ENCODE measurements around the gene C1RL.
"Not testable (repeated sequence)": the region's sequence is repeated elsewhere in the genome, so short reads cannot be mapped to it uniquely, and the experiment has no call there.

C1RL gene

DNA sequence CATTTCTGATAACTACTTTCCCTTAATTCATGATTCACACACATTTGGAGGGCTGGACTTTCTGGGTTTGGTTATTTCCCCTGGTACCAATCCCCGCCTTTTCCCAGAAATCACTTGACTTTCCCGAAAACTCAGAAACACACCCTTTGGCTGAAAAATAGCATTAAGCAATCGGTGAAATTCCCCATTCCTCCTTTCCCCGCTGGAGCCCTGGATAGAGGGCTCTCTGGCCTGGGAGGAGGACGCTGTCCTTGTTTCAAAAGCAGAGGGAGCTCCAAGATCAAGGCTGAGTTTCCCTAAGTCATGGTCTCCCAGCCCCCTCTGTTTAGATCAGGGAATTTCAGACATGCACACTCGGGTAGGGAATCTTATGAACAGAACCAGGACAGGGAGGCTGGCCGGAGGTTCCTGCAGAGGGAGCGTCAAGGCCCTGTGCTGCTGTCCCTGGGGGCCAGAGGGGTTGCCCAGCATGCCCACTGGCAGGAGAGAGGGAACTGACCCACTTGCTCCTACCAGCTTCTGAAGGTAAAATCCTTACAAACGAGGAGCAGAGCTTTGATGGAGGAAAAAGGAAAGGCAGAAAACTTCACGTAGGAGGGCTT lies 48.6 kb downstream of the C1RL start, which contains the start of gene C1S:
Gene C1S (plus strand): TSS at position 366 of the 602 bp plus-strand sequence. CDS start 1,195 bp downstream, outside the sequence.
- DNase-seq: peak; percentile 90
- TF ChIP-seq, protein P1, sequence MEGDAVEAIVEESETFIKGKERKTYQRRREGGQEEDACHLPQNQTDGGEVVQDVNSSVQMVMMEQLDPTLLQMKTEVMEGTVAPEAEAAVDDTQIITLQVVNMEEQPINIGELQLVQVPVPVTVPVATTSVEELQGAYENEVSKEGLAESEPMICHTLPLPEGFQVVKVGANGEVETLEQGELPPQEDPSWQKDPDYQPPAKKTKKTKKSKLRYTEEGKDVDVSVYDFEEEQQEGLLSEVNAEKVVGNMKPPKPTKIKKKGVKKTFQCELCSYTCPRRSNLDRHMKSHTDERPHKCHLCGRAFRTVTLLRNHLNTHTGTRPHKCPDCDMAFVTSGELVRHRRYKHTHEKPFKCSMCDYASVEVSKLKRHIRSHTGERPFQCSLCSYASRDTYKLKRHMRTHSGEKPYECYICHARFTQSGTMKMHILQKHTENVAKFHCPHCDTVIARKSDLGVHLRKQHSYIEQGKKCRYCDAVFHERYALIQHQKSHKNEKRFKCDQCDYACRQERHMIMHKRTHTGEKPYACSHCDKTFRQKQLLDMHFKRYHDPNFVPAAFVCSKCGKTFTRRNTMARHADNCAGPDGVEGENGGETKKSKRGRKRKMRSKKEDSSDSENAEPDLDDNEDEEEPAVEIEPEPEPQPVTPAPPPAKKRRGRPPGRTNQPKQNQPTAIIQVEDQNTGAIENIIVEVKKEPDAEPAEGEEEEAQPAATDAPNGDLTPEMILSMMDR (IDR thresholded peaks at IDR 0.05; ENCODE audit: low read depth, low read length, missing control alignments): peak; percentile 95
- H3K27me3 ChIP-seq (replicated peaks): no peaks in the 10 kb centered on the region
- H3K4me3 ChIP-seq (ENCODE audit: low read depth, low read length): peak within 1 kb of the TSS; percentile 27
- no peak within 1 kb of the TSS for H3K27ac ChIP-seq
- no peaks in the 10 kb centered on the region for H3K36me3 ChIP-seq (replicated peaks)
- in situ Hi-C loops (cut with HindIII; ENCODE audit: low pct_ligation_motif_present, low sequenced_read_pairs): no loop called here

DNA sequence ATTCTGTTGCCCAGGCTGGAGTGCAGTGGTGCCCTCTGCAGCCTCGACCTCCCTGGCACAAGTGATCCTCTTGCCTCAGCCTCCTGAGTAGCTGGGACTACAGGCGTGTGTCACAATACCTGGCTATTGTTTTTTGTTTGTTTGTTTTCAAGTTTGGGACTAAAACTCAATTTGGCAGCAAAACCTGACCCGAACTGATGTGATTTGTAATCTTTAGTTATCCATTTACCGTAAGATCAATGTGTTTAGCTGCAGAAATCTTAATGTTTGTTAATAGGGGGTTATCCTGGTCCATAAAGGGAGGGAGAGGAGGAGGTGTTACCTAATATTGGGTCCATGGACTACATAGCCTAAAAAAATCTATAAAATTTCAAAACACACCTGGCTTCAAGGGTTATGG lies 49.2 kb downstream of the C1RL start:
- Histone ChIP-seq H3K4me3 (ENCODE audit: low read depth, low read length) (no peak overlapping the region), H3K27me3 (replicated peaks) (no peaks in the 10 kb centered on the region), H3K27ac (no peak overlapping the region), H3K36me3 (replicated peaks) (no peaks in the 10 kb centered on the region)
- in situ Hi-C loops (cut with HindIII; ENCODE audit: low pct_ligation_motif_present, low sequenced_read_pairs): no loop called here
- TF ChIP-seq, protein P1 (IDR thresholded peaks at IDR 0.05; ENCODE audit: low read depth, low read length, missing control alignments): no peak
- no peak for DNase-seq

DNA sequence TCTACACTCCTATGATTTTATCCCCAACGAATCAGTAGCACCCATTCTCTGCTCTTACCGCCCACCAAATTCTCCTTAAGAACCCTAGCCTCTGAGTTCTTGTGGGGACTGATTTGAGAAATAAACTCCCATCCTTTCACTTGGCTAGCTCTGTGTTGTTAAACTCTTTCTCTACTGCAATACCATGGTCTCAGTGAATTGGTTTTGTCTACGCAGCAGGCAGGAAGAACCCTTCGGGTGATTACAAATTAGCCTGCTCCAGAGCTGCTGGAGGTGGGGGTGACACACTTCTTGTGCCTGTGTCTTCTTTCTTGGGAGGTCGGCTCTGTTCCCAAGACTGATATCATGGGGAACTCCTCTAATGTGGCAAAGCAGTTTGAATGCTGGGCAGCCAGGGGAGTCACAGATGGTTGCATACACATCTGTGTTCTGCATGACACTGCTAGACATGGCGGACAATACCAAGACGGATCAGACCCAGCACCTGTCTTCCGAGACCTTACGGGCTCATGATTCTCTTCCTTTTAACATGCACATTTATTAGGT lies 50.1 kb downstream of the C1RL start:
- no peak for DNase-seq
- Histone ChIP-seq H3K27me3 (replicated peaks) (no peaks in the 10 kb centered on the region), H3K4me3 (ENCODE audit: low read depth, low read length) (no peak overlapping the region), H3K36me3 (replicated peaks) (no peaks in the 10 kb centered on the region), H3K27ac (no peak overlapping the region)
- in situ Hi-C loops (cut with HindIII; ENCODE audit: low pct_ligation_motif_present, low sequenced_read_pairs): no loop called here
- TF ChIP-seq, protein P1 (IDR thresholded peaks at IDR 0.05; ENCODE audit: low read depth, low read length, missing control alignments): no peak

DNA sequence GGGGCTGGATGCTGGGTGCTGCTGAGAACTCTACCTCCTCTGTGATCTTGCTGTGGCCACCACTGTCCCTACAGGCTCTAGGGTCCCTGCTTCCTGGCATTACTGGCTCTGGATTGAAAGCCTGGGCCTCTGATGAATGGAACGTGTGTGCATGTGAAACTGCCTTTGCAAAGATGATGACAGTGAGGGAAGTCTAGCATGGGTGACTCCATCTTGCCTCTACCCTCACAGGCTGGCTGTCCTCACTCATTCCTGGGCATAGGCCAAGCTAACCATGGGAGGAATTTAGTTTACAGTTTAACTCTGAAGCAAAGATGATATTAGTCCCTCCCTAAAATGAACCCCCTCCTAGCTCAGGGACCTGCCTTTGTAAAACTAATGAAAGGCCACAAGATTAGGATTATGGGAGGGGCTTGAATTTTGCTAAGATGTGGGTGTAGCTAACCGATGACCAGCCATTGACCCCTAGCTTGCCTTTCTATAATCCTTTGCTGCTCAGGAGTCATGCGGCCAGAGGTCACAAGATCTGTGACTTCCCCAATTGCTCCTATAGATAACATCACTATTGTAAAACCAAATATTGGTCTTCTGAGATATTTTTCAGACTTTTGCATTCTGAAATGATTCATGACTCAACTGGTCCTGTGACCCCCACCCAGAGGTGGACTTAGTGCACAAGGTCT lies 50.7 kb downstream of the C1RL start:
- TF ChIP-seq, protein P1 (IDR thresholded peaks at IDR 0.05; ENCODE audit: low read depth, low read length, missing control alignments): no peak
- no peak overlapping the region for H3K27ac ChIP-seq
- no peaks in the 10 kb centered on the region for H3K27me3 ChIP-seq (replicated peaks)
- DNase-seq: no peak
- no peak overlapping the region for H3K4me3 ChIP-seq (ENCODE audit: low read depth, low read length)
- in situ Hi-C loops (cut with HindIII; ENCODE audit: low pct_ligation_motif_present, low sequenced_read_pairs): no loop called here
- no peaks in the 10 kb centered on the region for H3K36me3 ChIP-seq (replicated peaks)

DNA sequence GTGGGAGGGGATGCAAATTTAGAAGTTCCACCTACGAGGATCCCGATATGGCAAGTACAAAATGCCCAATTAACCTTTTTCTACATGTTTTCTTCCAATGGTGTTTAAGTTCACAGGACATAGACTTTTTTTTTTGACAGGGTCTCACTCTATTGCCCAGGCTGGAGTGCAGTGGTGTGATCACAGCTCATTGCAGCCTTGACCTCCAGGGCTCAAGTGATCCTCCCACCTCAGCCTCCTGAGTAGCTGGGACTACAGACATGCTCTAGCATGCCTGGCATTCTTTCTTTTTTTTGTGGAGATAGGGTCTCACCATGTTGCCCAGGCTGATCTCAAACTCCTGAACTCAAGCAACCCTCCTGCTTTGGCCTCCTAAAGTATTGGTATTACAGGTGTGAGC lies 53.3 kb downstream of the C1RL start:
- in situ Hi-C loops (cut with HindIII; ENCODE audit: low pct_ligation_motif_present, low sequenced_read_pairs); H3K27me3 ChIP-seq (replicated peaks); DNase-seq; H3K4me3 ChIP-seq (ENCODE audit: low read depth, low read length); H3K36me3 ChIP-seq (replicated peaks); H3K27ac ChIP-seq: not testable (repeated sequence)

DNA sequence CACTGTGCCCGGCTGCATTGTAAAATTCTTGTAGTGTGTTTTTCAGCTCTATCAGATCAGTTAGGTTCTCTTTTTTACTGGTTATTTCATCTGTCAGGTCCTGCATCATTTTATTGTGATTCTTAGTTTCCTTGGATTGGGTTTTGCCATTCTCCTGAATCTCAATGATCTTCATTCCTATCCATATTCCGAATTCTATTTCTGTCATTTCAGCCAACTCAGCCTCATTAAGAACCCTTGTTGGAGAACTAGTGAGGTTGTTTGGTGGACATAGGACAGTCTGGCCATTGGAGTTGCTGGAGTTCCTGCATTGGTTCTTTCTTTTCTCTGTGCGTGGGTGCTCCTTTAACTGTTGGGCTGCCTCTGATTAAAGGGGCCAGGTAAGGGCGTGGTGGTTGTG lies 54.1 kb downstream of the C1RL start:
- H3K36me3 ChIP-seq (replicated peaks): no peaks in the 10 kb centered on the region
- in situ Hi-C loops (cut with HindIII; ENCODE audit: low pct_ligation_motif_present, low sequenced_read_pairs): no loop called here
- TF ChIP-seq, protein P1 (IDR thresholded peaks at IDR 0.05; ENCODE audit: low read depth, low read length, missing control alignments): no peak
- no peak overlapping the region for H3K4me3 ChIP-seq (ENCODE audit: low read depth, low read length)
- H3K27me3 ChIP-seq (replicated peaks): no peaks in the 10 kb centered on the region
- no peak for DNase-seq
- no peak overlapping the region for H3K27ac ChIP-seq

DNA sequence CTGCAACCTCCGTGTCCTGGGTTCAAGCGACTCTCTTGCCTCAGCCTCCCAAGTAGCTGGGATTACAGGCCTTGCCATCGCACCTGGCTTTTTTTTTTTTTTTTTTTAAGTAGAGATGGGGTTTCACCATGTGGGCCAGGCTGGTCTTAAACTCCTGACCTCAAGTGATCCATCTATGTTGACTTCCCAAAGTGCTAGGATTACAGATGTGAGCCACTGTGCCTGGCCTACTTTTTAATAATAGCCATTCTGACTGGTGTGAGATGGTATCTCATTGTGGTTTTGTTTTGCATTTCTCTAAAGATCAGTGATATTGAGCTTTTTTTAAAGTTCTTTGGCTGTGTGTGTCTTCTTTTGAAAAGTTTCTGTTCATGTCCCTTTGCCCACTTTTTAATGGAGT lies 59.0 kb downstream of the C1RL start:
- H3K4me3 ChIP-seq (ENCODE audit: low read depth, low read length); H3K36me3 ChIP-seq (replicated peaks); in situ Hi-C loops (cut with HindIII; ENCODE audit: low pct_ligation_motif_present, low sequenced_read_pairs); H3K27me3 ChIP-seq (replicated peaks); H3K27ac ChIP-seq; DNase-seq: not testable (repeated sequence)

DNA sequence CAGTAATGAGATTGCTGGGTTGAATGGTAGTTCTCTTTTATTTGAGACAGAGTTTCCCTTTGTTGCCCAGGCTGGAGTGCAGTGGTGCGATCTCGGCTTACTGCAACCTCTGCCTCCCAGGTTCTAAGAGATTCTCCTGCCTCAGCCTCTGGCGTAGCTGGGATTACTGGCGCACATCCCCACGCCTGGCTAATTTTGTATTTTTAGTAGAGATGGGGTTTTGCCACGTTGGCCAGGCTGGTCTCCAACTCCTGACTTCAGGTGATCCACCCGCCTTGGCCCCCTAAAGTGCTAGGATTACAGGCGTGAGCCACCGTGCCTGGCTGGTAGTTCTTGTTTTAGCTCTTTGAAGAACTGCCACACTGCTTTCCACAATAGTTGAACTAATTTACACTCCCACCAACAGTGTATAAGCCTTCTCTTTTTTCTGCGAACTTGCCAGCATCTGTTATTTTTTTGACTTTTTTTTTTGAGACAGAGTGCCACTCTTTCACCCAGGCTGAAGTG lies 59.5 kb downstream of the C1RL start:
- H3K36me3 ChIP-seq (replicated peaks); H3K27ac ChIP-seq; H3K27me3 ChIP-seq (replicated peaks); in situ Hi-C loops (cut with HindIII; ENCODE audit: low pct_ligation_motif_present, low sequenced_read_pairs); DNase-seq; H3K4me3 ChIP-seq (ENCODE audit: low read depth, low read length): not testable (repeated sequence)

All from brain microvascular endothelial cell (primary cell).